ENCODE data around the gene RHOBTB1. TPM values are rescaled to one million over a fixed set of nuclear protein-coding genes. Genes with fewer than 3 reads are reported as not detected.

The RHOBTB1 gene
- total and polyA plus RNA-seq, 3 donors from 2014 or later = 38.1 to 47.1 (median 44.7) TPM

DNA sequence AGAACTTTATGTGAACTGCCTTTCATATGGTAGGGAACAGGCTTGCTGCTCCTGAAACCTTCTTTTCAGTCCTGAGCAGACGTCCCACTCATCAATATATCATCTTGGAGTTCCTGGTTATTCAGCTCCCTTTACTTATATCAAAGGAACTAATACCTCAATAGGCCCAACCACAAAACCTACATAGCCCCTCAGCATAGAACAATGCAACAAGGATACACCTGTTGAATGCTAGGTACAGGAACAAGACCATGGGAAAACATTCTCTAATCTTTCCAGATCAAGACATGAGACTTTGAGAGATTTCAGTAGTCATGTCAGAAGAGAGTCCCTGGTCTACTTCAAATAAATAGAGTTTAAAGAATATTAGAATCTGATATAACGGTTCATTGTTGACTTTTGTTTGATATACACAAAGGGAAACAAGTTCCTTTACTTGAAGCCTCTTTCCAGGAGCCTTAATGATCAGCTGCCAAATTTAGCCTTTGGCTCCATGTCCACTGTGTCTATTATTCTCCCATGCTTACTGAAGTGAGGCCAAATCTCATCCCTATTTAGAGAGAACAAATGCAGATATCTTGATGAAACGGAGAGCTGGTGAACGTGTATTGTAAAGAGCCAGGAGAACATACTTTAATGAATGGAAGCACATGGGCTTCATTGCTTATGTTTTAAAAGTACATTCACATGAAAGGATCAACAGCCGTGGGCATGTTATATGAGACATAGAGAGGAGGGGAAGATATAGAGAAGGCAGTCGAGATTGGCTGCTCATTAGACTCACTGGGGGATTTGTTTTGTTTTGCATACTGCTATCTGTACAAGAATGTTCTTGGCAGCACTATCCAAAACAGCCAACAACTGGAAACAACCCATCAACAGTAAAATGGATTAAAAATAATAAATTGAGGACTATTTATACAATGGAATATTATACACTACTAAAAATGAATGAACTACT is 9.5 kb downstream of the RHOBTB1 start:
- no peak for TF ChIP-seq CTCF (IDR thresholded peaks at IDR 0.05)
- TF ChIP-seq POLR2A (IDR thresholded peaks at IDR 0.05) = no peak
- Histone ChIP-seq H3K4me3 (no peak overlapping the region), H3K27ac (peak overlapping the region in 1 of 2 donors; percentile 28), H3K36me3 (ENCODE audit: low read depth, missing control alignments) (no peaks in the 10 kb centered on the region), H3K9me3 (no peaks in the 10 kb centered on the region), H3K4me1 (peaks cover 17% of the 10 kb centered on the region), H3K27me3 (no peaks in the 10 kb centered on the region)
- DNase-seq = peak; percentile 25
- WGBS, 2 donors = 43 to 45% methylated on average over 6 of the region's 6 CpGs
- intact Hi-C loops (cut with DNase I; ENCODE audit: low total_unique reads) = no loop called here

DNA sequence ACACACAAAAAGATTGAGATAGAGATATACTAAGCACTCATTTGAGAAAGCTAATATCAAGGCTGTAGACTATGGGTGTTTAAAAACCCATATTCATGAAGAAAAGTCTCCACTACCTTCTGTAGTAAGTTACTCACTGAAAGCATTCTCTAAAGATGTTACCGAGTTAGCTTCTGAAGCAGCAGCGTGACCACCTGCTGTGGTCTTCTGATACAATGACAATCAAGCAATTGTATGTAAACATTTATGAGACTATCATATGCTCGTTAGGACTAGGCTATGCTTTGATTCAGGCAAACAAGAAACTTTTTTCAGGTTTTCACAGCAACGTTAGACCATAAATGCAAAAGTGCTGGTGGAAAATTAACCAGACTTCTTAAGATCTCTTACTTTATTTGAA is 11.2 kb downstream of the RHOBTB1 start:
- no peak for DNase-seq
- Histone ChIP-seq H3K9me3 (no peaks in the 10 kb centered on the region), H3K36me3 (ENCODE audit: low read depth, missing control alignments) (no peaks in the 10 kb centered on the region), H3K4me3 (no peak overlapping the region), H3K4me1 (peaks cover 15% of the 10 kb centered on the region), H3K27ac (no peak overlapping the region), H3K27me3 (no peaks in the 10 kb centered on the region)
- TF ChIP-seq CTCF (IDR thresholded peaks at IDR 0.05) (no peak), POLR2A (IDR thresholded peaks at IDR 0.05) (no peak)
- 73 to 74% methylated on average over 4 of the region's 4 CpGs for WGBS, 2 donors
- intact Hi-C loops (cut with DNase I; ENCODE audit: low total_unique reads) = no loop called here

GRCh38 chr10:60930237-60930636 is 13.7 kb downstream of the RHOBTB1 start:
- TF ChIP-seq POLR2A (IDR thresholded peaks at IDR 0.05) (no peak), CTCF (IDR thresholded peaks at IDR 0.05) (no peak)
- Histone ChIP-seq H3K4me1 (peaks cover 4% of the 10 kb centered on the region), H3K36me3 (ENCODE audit: low read depth, missing control alignments) (no peaks in the 10 kb centered on the region), H3K4me3 (no peak overlapping the region), H3K27me3 (no peaks in the 10 kb centered on the region), H3K27ac (no peak overlapping the region), H3K9me3 (no peaks in the 10 kb centered on the region)
- intact Hi-C loops (cut with DNase I; ENCODE audit: low total_unique reads) = no loop called here
- 71 to 77% methylated on average over 3 of the region's 3 CpGs for WGBS, 2 donors
- DNase-seq = no peak

GRCh38 chr10:60921633-60922032 is 22.4 kb downstream of the RHOBTB1 start:
- intact Hi-C loops (cut with DNase I; ENCODE audit: low total_unique reads) = no loop called here
- H3K27ac ChIP-seq = no peak overlapping the region
- no peaks in the 10 kb centered on the region for H3K36me3 ChIP-seq (ENCODE audit: low read depth, missing control alignments)
- H3K4me3 ChIP-seq = no peak overlapping the region
- no peak for TF ChIP-seq CTCF (IDR thresholded peaks at IDR 0.05)
- TF ChIP-seq POLR2A (IDR thresholded peaks at IDR 0.05) = no peak
- DNase-seq = no peak
- no peaks in the 10 kb centered on the region for H3K27me3 ChIP-seq
- H3K9me3 ChIP-seq = no peaks in the 10 kb centered on the region
- WGBS, 2 donors = 70 to 83% methylated on average over 2 of the region's 2 CpGs
- H3K4me1 ChIP-seq = no peaks in the 10 kb centered on the region
